Tibial artery (tissue), 4 donors: ENCODE results near the gene POLN.

Source experiments
- DNase-seq, 2 donors: peaks; one replicate each; pipeline ENCODE4 v3.0.0-alpha.2; 2019
- H3K27ac ChIP-seq, 2 donors: fragments of 200-600 bp; sonication (generic) in 1 of 2; 1 replicate in 1 of 2; 2 replicates in 1 of 2; pipeline ENCODE4 v1.5.1; 2018 to 2019; ENCODE audit warnings: mild to moderate bottlenecking in 1 of 2
- H3K27me3 ChIP-seq, 2 donors: fragments of 200-600 bp; sonication (generic) in 1 of 2; one replicate each; pipeline versions ENCODE4 v1.5.1 to v1.6.0; 2016 to 2019
- H3K36me3 ChIP-seq, 3 donors: fragments of 200-600 bp; sonication (generic) in 2 of 3; one replicate each; pipeline ENCODE4 v1.5.1; 2016 to 2019; ENCODE audit warnings: mild to moderate bottlenecking in 2 of 3
- H3K4me1 ChIP-seq, 4 donors: fragments of 200-600 bp; sonication (generic) in 2 of 4; 1 replicate in 3 of 4; 2 replicates in 1 of 4; pipeline ENCODE4 v1.5.1; 2016 to 2019
- H3K4me3 ChIP-seq, 2 donors: fragments of 200-600 bp; sonication (generic) in 1 of 2; 1 replicate in 1 of 2; 2 replicates in 1 of 2; pipeline ENCODE4 v1.5.1; 2018 to 2019; ENCODE audit warnings: mild to moderate bottlenecking in 2 of 2
- H3K9me3 ChIP-seq, 3 donors: fragments of 200-600 bp; sonication (generic) in 1 of 3; one replicate each; pipeline ENCODE4 v1.5.1; 2016 to 2019
- CTCF ChIP-seq, 2 experiments: fragments of 200-600 bp in 1 of 2; fragments of 450-650 bp in 1 of 2; IDR thresholded peaks; one replicate each; pipeline ENCODE4 v1.5.1; 2017 to 2019; ENCODE audit warnings: antibody characterized with exemption in 2 of 2, mild to moderate bottlenecking in 1 of 2, moderate library complexity in 1 of 2
- intact Hi-C: fragments of 100-400 bp; cut with DNase I; formaldehyde crosslinking; loops from one replicate; pipeline ENCODE4 v1.15.0; 2023; ENCODE audit warnings: low total_unique reads

POLN gene

DNA sequence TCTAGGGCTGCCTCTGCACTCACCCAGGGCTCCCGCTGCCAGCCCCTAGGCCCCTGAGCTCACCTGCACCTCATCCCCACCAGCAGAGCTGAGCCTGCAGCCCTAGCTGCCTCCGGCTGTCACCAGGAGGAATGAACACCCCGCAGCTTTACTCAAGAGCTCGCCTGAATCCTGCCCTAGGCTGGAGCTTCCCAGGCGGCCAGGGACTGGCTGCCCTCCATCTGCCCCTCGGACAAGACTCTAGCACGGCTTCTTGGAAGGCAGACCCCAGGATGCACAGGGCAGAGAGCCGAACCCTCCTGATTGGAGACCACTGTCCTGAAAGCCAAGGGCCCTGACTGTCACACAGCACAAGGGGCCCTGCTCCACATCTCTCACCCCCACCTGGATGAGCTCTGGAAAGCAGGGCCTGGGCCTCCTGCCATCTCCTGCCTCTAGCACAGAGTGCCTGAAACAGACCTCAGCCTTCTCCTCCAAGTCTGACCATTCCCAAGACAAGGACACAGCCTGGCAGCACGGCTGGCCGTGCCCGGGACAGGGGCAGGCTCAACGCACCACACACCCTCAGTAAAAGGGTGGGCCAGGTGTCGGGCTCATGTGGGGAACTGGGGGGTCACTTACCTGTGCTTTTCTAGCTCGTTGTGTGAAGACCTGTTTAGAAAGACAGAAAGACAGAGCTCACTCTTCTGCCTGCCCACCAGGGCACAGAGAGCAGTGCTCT lies 15.6 kb upstream of the POLN start:
- TF ChIP-seq CTCF (IDR thresholded peaks at IDR 0.05), result no peak
- H3K4me3 ChIP-seq, result peak overlapping the region; percentile 8 to 43
- peak overlapping the region; percentile 95 to 96 for H3K27ac ChIP-seq
- H3K9me3 ChIP-seq, result no peaks in the 10 kb centered on the region
- peaks cover 0 to 3% of the 10 kb centered on the region in 2 donors for H3K27me3 ChIP-seq
- peak; percentile 21 to 71 for DNase-seq
- intact Hi-C loops, result no loop called here
- H3K36me3 ChIP-seq, result peaks cover 13 to 32% (median 29%) of the 10 kb centered on the region in 3 donors
- peaks cover 3 to 74% (median 66%) of the 10 kb centered on the region in 4 donors for H3K4me1 ChIP-seq

DNA sequence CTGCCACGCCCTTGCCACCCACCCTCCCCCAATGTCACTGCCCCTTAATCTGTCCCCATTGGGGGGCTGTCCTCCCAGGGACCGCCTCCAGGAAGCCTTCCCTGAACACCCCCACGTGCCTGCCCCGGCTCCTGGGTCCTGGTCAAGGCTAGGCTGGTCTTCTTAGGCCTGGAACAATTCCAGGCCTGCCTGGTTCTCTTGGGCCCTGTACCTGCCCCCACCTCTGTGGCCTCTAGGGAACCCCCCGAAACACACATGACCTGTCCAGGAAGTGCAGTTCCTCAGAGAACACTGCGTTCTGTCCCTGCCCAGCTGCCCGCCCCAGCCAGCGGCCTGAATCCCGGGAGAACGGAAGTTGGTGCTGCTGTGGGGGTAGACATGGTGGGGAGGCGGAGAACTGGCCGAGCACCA lies 14.9 kb upstream of the POLN start:
- no peaks in the 10 kb centered on the region for H3K27me3 ChIP-seq
- peaks cover 20 to 39% (median 36%) of the 10 kb centered on the region in 3 donors for H3K36me3 ChIP-seq
- H3K4me1 ChIP-seq, result peaks cover 3 to 74% (median 66%) of the 10 kb centered on the region in 4 donors
- DNase-seq, result peak; percentile 78 to 94
- H3K9me3 ChIP-seq, result no peaks in the 10 kb centered on the region
- peak overlapping the region; percentile 95 to 96 for H3K27ac ChIP-seq
- intact Hi-C loops, result no loop called here
- peak overlapping the region; percentile 18 to 43 for H3K4me3 ChIP-seq
- no peak for TF ChIP-seq CTCF (IDR thresholded peaks at IDR 0.05)

- intact Hi-C loops, result no loop called here
- H3K27ac ChIP-seq, result peak overlapping the region; percentile 95 to 96
These were observed 14.3 kb upstream of the POLN start for GRCh38 chr4:2256156-2256731.

GRCh38 chr4:2255501-2256155 lies 13.7 kb upstream of the POLN start:
- H3K9me3 ChIP-seq, result no peaks in the 10 kb centered on the region
- no peak for TF ChIP-seq CTCF (IDR thresholded peaks at IDR 0.05)
- H3K36me3 ChIP-seq, result peaks cover 29 to 51% (median 48%) of the 10 kb centered on the region in 3 donors
- intact Hi-C loops, result no loop called here
- peaks cover 3 to 71% (median 63%) of the 10 kb centered on the region in 4 donors for H3K4me1 ChIP-seq
- peak overlapping the region; percentile 95 to 96 for H3K27ac ChIP-seq
- H3K27me3 ChIP-seq, result no peaks in the 10 kb centered on the region
- H3K4me3 ChIP-seq, result peak overlapping the region; percentile 18 to 43
- DNase-seq, result peak; percentile 33 to 79

More at GRCh38 chr4:2256156-2256731, 14.3 kb upstream of the POLN start:
- peak; percentile 50 to 85 for DNase-seq
- no peaks in the 10 kb centered on the region for H3K9me3 ChIP-seq
- H3K27me3 ChIP-seq, result no peaks in the 10 kb centered on the region
- H3K4me1 ChIP-seq, result peaks cover 3 to 74% (median 66%) of the 10 kb centered on the region in 4 donors
- no peak for TF ChIP-seq CTCF (IDR thresholded peaks at IDR 0.05)
- peaks cover 23 to 45% (median 42%) of the 10 kb centered on the region in 3 donors for H3K36me3 ChIP-seq
- H3K4me3 ChIP-seq, result peak overlapping the region; percentile 18 to 43

DNA sequence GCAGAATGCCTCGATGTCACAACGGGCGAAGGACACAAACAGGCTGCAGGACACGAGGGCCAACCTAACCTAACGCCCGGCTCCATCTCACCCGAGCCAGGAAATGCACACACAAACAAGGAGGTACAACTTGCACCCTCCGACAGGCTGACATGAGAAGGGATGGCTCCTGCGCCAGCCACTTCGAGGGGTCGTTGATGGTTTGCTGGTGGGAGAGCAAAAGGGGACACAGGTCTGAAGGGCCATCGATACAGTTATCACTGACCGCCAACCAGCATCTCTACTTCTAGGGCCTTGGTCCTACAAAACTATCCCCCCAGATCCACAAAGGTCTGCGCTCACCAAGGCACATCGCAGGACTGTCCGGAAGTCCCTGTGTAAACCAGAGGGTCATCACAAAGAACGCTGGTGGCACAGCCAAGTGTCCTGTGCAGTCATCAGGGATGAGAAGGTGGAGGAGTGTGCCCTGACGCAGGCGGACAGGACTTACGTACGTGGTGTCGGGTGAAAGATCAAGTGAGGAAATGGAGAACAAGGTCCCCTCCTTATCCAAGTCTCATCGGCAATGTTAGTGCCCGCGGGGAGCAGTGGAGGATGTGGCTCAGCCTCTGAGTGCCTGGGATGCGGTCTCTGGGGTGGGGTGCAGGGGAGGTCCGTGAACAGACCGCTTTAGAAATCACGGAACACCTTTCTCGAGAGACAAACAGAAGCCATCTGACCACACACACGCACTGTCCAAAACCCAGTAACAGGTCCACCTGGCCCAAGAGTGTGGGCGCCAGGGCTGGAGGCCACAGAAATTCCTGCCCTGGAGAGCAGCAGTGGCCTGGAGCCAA lies 13.0 kb upstream of the POLN start:
- H3K4me1 ChIP-seq, result peaks cover 3 to 63% (median 55%) of the 10 kb centered on the region in 4 donors
- peak overlapping the region; percentile 95 to 96 for H3K27ac ChIP-seq
- intact Hi-C loops, result no loop called here
- H3K9me3 ChIP-seq, result no peaks in the 10 kb centered on the region
- H3K27me3 ChIP-seq, result no peaks in the 10 kb centered on the region
- peak overlapping the region in 1 of 2 donors; percentile 43 for H3K4me3 ChIP-seq
- peak; percentile 19 to 62 for DNase-seq
- no peak for TF ChIP-seq CTCF (IDR thresholded peaks at IDR 0.05)
- peaks cover 37 to 58% (median 55%) of the 10 kb centered on the region in 3 donors for H3K36me3 ChIP-seq
